Fibroblast of lung (primary cell): ENCODE measurements around the gene ACE.

Source experiments
- CTCF ChIP-seq, 2 donors: IDR thresholded peaks in 1 of 2; conservative IDR thresholded peaks in 1 of 2; 1 replicate in 1 of 2; 2 replicates in 1 of 2; pipeline ENCODE4 v1.5.1; 2011 to 2012; ENCODE audit warnings: low read length in 2 of 2, control low read depth in 1 of 2, inconsistent platforms in 1 of 2, low read depth in 1 of 2, mild to moderate bottlenecking in 1 of 2
- EZH2 ChIP-seq: IDR thresholded peaks from 2 replicates; pipeline ENCODE4 v1.5.1; 2012; ENCODE audit warnings: low read length, control low read depth, mild to moderate bottlenecking; ENCODE audit errors: missing control alignments

GRCh38 chr17:63481488-63481870 is 4.6 kb downstream of the ACE start:
- no peak for TF ChIP-seq CTCF (conservative IDR thresholded peaks at IDR 0.05 in 1 of 2, IDR thresholded peaks at IDR 0.05 in 1 of 2; ENCODE audit: low read depth in 1 of 2, low read length in 2 of 2)
- no peak for TF ChIP-seq EZH2
